HG03045 (cell line): ENCODE data around the gene KRT34.
"Not testable (repeated sequence)": the region's sequence is repeated elsewhere in the genome, so short reads cannot be mapped to it uniquely, and the experiment has no call there.

Source experiments
- ATAC-seq: cut with Tn5 transposase; IDR thresholded peaks from one replicate; pipeline ENCODE4 v1.9.1; 2021; ENCODE audit warnings: mild to moderate bottlenecking, moderate library complexity; ENCODE audit not compliant: unreplicated experiment

Gene KRT34

DNA sequence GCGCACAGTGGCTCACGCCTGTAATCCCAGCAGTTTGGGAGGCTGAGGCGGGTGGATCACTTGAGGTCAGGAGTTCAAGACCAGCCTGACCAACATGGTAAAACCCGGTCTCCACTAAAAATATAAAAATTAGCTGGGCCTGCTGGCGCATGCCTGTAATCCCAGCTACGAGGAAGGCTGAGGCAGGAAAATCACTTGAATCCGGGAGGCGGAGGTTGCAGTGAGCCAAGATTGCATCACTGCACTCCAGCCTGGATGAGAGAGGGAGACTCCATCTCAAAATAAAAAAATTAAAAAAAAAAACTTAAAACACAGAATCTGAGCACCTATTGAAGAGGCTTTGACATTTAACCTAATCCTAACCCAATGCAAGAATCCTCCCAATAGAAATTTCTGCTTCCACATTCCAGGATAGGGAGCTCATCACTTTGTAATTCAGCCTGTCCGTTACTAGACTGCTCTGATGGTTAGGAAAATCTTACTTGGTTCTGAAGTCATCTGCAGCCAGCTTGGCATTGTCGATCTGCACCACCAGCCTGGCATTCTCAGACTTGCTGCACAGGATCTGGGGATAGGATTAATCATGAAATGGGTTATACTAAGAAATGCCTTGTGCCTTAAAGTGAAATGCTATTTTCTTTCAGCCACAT, 14.6 kb downstream of the KRT34 start:
- ATAC-seq = no peak

DNA sequence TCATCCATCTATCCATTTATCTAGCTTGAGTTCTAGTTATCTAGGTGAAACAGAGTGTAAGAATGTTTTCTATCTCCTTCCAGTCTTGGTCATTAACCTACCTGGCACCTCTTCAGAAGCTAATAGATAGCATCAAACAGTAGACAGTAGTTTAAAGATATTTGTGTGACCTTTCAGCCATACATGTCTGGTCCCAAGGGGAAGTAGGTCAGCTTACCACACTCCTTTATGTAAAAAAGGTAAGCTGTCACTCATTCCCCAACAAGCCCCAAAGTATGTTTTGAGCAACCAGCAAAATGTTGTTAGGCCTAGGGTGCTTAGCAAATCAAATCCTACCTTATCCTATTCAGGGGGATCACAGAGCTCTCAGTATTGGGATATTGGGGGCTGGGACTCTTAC, 16.0 kb downstream of the KRT34 start:
- no peak for ATAC-seq

DNA sequence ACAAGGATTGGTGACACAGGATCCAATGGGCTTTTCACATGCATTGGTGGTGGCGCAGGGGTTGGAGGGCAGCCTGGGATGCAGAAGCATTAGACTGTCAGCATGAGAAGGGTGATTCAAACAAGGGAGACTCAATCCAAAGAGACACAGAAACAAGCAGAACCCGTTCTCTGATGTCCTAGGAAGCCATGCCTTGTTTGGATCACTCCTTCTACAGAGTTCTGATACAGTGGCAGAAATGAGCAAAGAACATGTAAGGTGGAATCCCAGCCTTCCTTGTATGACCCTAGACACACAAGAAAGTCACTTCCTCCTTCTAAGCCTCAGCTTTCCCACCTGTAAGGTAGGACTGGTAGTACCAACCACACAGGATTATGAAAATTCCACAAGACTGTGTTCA, 18.2 kb downstream of the KRT34 start:
- no peak for ATAC-seq

- no peak for ATAC-seq
These were observed 21.7 kb downstream of the KRT34 start for GRCh38 chr17:41360296-41360995.

DNA sequence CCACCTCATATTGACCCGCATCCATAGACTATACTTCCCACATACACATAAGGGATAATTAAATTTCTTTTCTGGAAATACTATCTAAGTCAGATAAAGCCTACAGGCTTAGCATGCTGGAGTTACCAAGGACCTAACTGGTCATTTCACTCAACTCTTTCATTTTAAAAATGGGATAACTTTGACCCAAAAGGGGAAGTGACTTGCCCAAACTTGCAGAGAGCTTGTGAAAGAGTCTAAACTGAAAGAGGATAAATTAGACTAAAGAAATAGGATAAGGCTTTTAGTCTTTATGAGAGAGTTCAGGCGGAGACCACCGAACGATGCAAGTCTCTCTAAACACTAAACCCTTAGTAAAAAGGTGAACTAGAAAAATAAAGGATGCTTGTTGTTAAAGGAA, 27.6 kb downstream of the KRT34 start:
- no peak for ATAC-seq

DNA sequence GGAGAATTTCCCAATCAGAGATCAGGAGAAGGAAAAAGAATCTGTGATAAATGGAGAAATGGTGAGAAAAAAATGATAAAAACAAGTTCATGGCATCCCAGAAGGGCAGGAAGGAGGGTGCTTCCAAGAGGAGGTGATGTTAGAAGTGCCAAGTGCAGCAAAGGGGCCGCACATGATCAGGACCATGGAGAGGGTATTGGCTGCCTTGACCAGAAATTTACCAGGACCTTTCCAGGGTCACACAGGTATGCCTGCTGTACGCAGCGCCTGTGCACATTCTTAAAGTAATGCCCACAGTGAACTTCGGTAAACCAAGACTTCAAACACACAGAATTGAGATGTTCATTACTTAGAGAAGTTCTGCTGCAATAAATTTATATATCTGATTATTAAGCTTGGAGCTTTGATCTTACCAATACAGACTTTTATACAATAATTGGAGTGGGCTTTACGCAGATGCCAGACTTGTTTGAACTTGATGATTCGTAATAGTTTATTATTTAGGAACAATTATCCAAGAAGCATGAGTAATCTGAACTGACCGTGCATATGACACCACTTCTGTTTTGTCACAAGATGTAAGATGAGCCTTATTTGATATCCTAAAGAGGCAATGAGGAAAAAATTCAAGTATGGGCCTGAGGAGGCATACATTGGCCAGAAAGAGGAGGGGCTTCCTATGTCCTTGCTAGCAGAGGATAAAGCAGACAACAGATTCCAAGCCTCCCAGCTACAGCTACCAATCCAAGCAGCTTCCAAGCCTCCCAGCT, 29.3 kb downstream of the KRT34 start:
- ATAC-seq = no peak

DNA sequence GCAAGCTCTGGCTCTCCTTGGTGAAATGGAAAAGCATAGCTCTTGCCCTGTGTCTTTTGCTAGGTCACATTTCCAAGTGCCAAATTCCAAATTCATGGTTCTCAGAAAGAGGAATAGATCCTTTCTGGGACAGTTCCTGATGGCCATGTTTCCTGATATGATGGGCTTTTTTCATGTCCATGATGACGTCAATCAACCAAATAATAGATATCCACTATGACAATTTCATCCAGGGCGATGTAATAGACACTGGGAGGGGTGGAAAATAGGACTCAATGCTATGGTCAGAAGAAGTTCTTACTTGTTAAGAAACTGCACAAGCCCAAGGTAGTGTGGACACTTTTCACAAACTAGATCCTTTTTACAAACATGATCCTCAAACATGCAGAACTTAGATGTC, 30.9 kb downstream of the KRT34 start:
- no peak for ATAC-seq

GRCh38 chr17:41350381-41350878, 31.7 kb downstream of the KRT34 start, which contains the start of gene KRT33A:
Gene KRT33A (minus strand): TSS chr17:41350828. CDS start chr17:41350767, 61 bp downstream.
- ATAC-seq = not testable (repeated sequence)

DNA sequence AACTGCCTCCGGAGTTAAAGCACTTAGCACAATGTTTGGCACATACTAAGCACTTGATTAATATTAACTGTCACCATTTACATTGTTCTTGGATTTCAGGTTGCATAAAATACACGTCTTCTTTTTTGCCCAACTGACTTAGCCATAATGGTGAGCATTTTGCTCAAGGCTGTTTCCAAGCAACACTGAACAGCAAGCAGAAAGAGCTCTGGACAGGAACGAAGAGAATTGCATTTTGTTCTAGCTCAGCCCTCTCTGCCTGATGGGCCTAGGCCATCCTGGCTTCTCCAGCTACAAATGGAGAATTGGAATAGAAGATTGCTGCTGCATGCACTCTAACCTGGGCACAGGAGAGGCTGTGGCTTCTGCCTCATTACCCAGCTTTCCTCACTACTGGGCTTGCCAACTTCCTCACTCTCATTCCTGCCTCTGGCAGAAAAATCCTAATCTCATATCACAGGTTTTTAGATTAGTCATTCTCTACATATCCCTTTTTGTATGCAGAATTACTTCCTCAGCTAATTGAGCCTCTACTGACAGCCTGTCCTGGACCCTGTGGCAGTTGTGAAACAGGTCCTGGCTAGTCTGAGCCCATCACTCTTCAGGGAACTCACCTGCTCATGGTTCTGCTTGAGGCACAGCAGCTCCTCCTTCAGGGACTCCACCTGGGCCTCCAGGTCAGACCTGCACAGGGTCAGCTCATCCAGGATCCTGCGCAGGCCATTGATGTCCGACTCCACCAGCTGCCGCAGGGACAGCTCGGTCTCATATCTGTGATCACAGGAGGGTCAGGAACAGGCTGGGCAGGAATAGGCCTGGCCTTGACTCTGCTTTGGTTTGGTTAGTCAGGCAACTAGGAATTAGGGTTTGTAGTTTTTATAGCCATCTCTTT, 34.0 kb downstream of the KRT34 start:
- no peak for ATAC-seq

DNA sequence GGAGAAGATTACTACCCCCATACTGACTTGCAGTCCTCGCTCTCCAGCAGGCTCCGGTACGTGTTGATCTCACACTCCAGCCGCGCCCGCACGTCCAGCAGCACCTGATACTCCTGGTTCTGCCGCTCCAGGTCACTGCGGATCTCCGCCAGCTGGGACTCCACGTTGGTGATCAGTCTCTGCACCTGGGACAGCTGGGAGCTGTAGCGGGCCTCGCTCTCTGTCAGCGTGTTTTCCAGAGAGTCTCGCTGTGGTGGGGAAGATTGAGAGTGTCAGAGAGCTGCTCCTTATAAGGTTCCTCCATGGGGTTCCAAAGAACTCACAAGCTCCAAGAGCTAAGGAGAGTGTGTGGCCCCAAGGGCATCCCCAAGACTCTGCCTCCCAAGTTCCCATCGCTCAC, 35.7 kb downstream of the KRT34 start:
- ATAC-seq = not testable (repeated sequence)

- ATAC-seq = no peak
These were observed 36.1 kb downstream of the KRT34 start for GRCh38 chr17:41345992-41346391.

GRCh38 chr17:41343029-41343428, 39.1 kb downstream of the KRT34 start:
- ATAC-seq = no peak

DNA sequence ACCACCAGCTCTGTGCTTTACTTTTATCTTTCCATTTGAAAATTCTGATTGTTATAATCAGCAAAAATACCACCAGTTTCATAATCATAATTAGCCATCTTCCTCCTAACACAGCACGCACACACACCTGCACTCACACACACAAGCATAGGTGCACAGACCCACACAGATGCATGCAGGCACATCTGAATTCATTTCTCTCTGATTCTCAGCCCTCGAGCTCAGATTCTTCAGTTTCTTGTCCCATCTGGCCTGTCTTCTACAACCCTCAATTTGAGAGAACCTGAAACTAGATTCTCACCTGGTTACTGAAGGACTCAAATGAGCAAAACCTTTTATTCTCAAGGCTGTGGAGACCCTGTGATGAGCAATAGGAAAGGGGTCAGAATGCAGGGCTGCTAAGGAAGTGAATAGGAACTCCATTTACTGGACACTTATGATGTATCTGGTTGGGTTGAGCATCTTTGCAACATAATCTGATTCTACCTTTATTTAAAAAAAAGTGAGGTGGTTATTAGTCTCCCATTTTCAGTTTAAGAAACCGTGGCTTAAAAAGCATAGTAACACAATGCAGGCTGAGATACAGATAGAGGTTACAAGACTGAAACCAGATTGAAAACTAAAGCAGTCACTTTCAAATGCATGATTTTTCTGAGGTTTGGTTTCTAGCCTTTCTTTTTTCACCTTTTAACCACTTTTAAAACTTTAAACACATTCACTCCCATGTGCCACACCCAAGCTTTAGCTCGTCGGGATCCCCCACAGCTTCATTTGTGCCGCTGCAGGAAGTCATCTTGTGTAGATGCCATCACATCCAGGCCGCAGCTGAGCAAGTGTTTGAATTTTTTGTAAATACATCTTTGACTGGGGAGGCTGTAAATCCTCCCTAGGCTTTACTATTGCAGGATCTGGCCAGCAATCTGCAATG, 40.9 kb downstream of the KRT34 start:
- ATAC-seq = no peak

GRCh38 chr17:41340494-41340893, 41.6 kb downstream of the KRT34 start:
- no peak for ATAC-seq

GRCh38 chr17:41339571-41340172, 42.4 kb downstream of the KRT34 start:
- no peak for ATAC-seq

- no peak for ATAC-seq
These were observed 43.1 kb downstream of the KRT34 start for GRCh38 chr17:41338961-41339485.

GRCh38 chr17:41335747-41336146, 46.4 kb downstream of the KRT34 start:
- no peak for ATAC-seq

- no peak for ATAC-seq
These were observed 47.5 kb downstream of the KRT34 start for GRCh38 chr17:41334385-41335305.
